ENCODE measurements around the gene CDON. TPM values are rescaled to one million over a fixed set of nuclear protein-coding genes. Genes with fewer than 3 reads are reported as not detected.

Gene CDON
- total RNA-seq (2014; rRNA removed; shearing (Covaris generic)), result 2.1 and 2.8 TPM in 2 replicates

- peak; percentile 97 for DNase-seq (ENCODE audit: low read depth)
Observed at GRCh38 chr11:126062679-126063506, at the start of gene CDON. TSS of gene CDON (minus strand) at chr11:126062866. CDS start at chr11:126023476, 39,390 bp downstream.

- no peak for DNase-seq (ENCODE audit: low read depth)
Observed at GRCh38 chr11:126111458-126112116, 48.9 kb upstream of the CDON start.

GRCh38 chr11:126109941-126110731 is 47.5 kb upstream of the CDON start:
- peak; percentile 59 for DNase-seq (ENCODE audit: low read depth)

- no peak for DNase-seq (ENCODE audit: low read depth)
Observed at GRCh38 chr11:126106594-126107328, 44.1 kb upstream of the CDON start.

GRCh38 chr11:126105748-126106080 is 43.0 kb upstream of the CDON start:
- no peak for DNase-seq (ENCODE audit: low read depth)

GRCh38 chr11:126105022-126105747 is 42.5 kb upstream of the CDON start:
- no peak for DNase-seq (ENCODE audit: low read depth)

- no peak for DNase-seq (ENCODE audit: low read depth)
Observed at GRCh38 chr11:126104420-126104819, 41.8 kb upstream of the CDON start.

- no peak for DNase-seq (ENCODE audit: low read depth)
Observed at GRCh38 chr11:126103150-126103549, 40.5 kb upstream of the CDON start.

- DNase-seq (ENCODE audit: low read depth), result no peak
Observed at GRCh38 chr11:126102436-126102981, 39.8 kb upstream of the CDON start.

- no peak for DNase-seq (ENCODE audit: low read depth)
Observed at GRCh38 chr11:126101930-126102283, 39.2 kb upstream of the CDON start.

- no peak for DNase-seq (ENCODE audit: low read depth)
Observed at GRCh38 chr11:126101251-126101929, 38.7 kb upstream of the CDON start.

GRCh38 chr11:126100716-126101115 is 38.0 kb upstream of the CDON start:
- DNase-seq (ENCODE audit: low read depth), result no peak

- no peak for DNase-seq (ENCODE audit: low read depth)
Observed at GRCh38 chr11:126098204-126098769, 35.6 kb upstream of the CDON start.

- no peak for DNase-seq (ENCODE audit: low read depth)
Observed at GRCh38 chr11:126095745-126096144, 33.1 kb upstream of the CDON start.

- no peak for DNase-seq (ENCODE audit: low read depth)
Observed at GRCh38 chr11:126090452-126090851, 27.8 kb upstream of the CDON start.

- DNase-seq (ENCODE audit: low read depth), result no peak
Observed at GRCh38 chr11:126088999-126089398, 26.3 kb upstream of the CDON start.

GRCh38 chr11:126086248-126086647 is 23.6 kb upstream of the CDON start:
- DNase-seq (ENCODE audit: low read depth), result no peak

GRCh38 chr11:126084608-126084912 is 21.9 kb upstream of the CDON start:
- no peak for DNase-seq (ENCODE audit: low read depth)

GRCh38 chr11:126083829-126084607 is 21.4 kb upstream of the CDON start:
- no peak for DNase-seq (ENCODE audit: low read depth)

Measured in Daoy (cell line).